DOHH2 (cell line): ENCODE data around the gene KRT74.

Source experiments
- CTCF ChIP-seq: fragments of 200-600 bp; sonication (generic); IDR thresholded peaks from one replicate; pipeline ENCODE4 v1.5.1; 2014; ENCODE audit warnings: antibody characterized with exemption, mild to moderate bottlenecking, low read depth, low read length; ENCODE audit not compliant: poor library complexity, severe bottlenecking
- EZH2phosphoT487 ChIP-seq: fragments of 200-600 bp; sonication (generic); IDR thresholded peaks from 2 replicates; pipeline ENCODE4 v1.6.1; 2017; ENCODE audit warnings: borderline replicate concordance, mild to moderate bottlenecking, antibody characterized with exemption, low read length, moderate library complexity, mixed read lengths

GRCh38 chr12:52558781-52559445, 14.7 kb downstream of the KRT74 start:
- no peak for TF ChIP-seq CTCF
- no peak for TF ChIP-seq EZH2phosphoT487
